Keratinocyte (primary cell): ENCODE data around the gene TFDP2.
"Not testable (repeated sequence)": the region's sequence is repeated elsewhere in the genome, so short reads cannot be mapped to it uniquely, and the experiment has no call there.

Experiments used
- EZH2 ChIP-seq: IDR thresholded peaks from one replicate; pipeline ENCODE4 v1.6.1; 2012; ENCODE audit warnings: inconsistent platforms, mild to moderate bottlenecking, low read length, moderate library complexity
- TF ChIP-seq, protein P1 (sequence below), 3 experiments: IDR thresholded peaks in 1 of 3; conservative IDR thresholded peaks in 1 of 3; optimal IDR thresholded peaks in 1 of 3; 2 replicates in 2 of 3; 3 replicates in 1 of 3; pipeline versions ENCODE3 to v1.5.1; 2011; ENCODE audit warnings: low read length in 3 of 3, mild to moderate bottlenecking in 3 of 3, moderate library complexity in 2 of 3, control low read depth in 1 of 3, inconsistent platforms in 1 of 3; ENCODE audit not compliant: insufficient read depth in 2 of 3; ENCODE audit errors: extremely low read depth in 1 of 3

DNA sequence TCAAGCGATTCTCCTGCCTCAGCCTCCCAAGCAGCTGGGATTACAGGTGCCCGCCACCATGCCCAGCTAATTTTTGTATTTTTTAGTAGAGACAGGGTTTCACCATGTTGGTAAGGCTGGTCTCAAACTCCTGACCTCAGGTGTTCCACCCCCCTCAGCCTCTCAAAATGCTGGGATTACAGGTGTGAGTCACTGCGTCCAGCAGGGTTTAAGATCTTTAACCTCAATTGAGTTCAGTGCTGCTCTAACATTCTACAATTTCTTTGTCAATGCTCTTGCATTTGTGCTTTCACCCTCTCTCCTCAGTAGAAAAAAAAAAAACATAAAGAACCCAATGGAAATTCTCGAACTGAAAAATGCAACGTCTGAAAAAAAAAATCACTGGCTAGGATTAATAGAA, 60.4 kb downstream of the TFDP2 start:
- TF ChIP-seq EZH2: not testable (repeated sequence)
- TF ChIP-seq, protein P1, sequence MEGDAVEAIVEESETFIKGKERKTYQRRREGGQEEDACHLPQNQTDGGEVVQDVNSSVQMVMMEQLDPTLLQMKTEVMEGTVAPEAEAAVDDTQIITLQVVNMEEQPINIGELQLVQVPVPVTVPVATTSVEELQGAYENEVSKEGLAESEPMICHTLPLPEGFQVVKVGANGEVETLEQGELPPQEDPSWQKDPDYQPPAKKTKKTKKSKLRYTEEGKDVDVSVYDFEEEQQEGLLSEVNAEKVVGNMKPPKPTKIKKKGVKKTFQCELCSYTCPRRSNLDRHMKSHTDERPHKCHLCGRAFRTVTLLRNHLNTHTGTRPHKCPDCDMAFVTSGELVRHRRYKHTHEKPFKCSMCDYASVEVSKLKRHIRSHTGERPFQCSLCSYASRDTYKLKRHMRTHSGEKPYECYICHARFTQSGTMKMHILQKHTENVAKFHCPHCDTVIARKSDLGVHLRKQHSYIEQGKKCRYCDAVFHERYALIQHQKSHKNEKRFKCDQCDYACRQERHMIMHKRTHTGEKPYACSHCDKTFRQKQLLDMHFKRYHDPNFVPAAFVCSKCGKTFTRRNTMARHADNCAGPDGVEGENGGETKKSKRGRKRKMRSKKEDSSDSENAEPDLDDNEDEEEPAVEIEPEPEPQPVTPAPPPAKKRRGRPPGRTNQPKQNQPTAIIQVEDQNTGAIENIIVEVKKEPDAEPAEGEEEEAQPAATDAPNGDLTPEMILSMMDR (optimal IDR thresholded peaks at IDR 0.05 in 1 of 3, IDR thresholded peaks at IDR 0.05 in 1 of 3, conservative IDR thresholded peaks at IDR 0.05 in 1 of 3; ENCODE audit: extremely low read depth in 1 of 3, insufficient read depth in 2 of 3, low read length in 3 of 3): not testable (repeated sequence)
